ENCODE measurements around the gene DNLZ. TPM values are rescaled to one million over a fixed set of nuclear protein-coding genes. Genes with fewer than 3 reads are reported as not detected.

Gene DNLZ
- total and polyA plus RNA-seq, 2 donors (not counting 3 experiments of a cell fraction or from before 2014, with no cell fraction given), result 26.9 to 38.4 TPM

- Histone ChIP-seq H3K36me3 (ENCODE audit: control insufficient read depth in 2 of 2, extremely low read depth in 1 of 2, insufficient read depth in 2 of 2, low read length in 2 of 2) (no peaks in the 10 kb centered on the region), H3K4me2 (ENCODE audit: insufficient read depth, low read length) (no peak overlapping the region), H3K9ac (replicated peaks; ENCODE audit: extremely low read depth, insufficient read depth, low read length) (no peak overlapping the region), H3K9me1 (replicated peaks; ENCODE audit: control insufficient read depth, extremely low read depth, insufficient read depth, low read length) (no peaks in the 10 kb centered on the region), H2AFZ (ENCODE audit: low read depth, low read length) (no peak overlapping the region), H4K20me1 (replicated peaks; ENCODE audit: control insufficient read depth, extremely low read depth, insufficient read depth, low read length) (no peaks in the 10 kb centered on the region), H3K4me1 (ENCODE audit: control insufficient read depth, extremely low read depth, insufficient read depth, low read length) (no peaks in the 10 kb centered on the region), H3K9me3 (replicated peaks; ENCODE audit: control insufficient read depth, insufficient read depth, low read length) (no peaks in the 10 kb centered on the region), H3K27ac (ENCODE audit: insufficient read depth, low read depth, low read length) (no peak overlapping the region), H3K79me2 (ENCODE audit: control insufficient read depth, insufficient read depth, low read length) (no peaks in the 10 kb centered on the region), H3K27me3 (ENCODE audit: control insufficient read depth in 2 of 2, insufficient read depth in 2 of 2, low read length in 2 of 2) (no peaks in the 10 kb centered on the region), H3K4me3 (replicated peaks in 1 of 3; ENCODE audit: insufficient read depth in 1 of 3, low read depth in 1 of 3, low read length in 3 of 3) (no peak overlapping the region)
- no peak for DNase-seq (ENCODE audit: low read depth, low spot score)
- CTCF ChIA-PET, result no interaction called here
- no TSS peak for BruUV-seq (replicated peaks)
- dilution Hi-C loops (cut with MboI; ENCODE audit: extremely low pct_ligation_motif_present, low sequenced_read_pairs) (no loop called here), intact Hi-C loops (cut with micrococcal nuclease) (no loop called here)
- TF ChIP-seq EZH2 (IDR thresholded peaks at IDR 0.05; ENCODE audit: borderline replicate concordance, low read depth, low read length, severe bottlenecking), result no peak
- TF ChIP-seq MAX (IDR thresholded peaks at IDR 0.05; ENCODE audit: insufficient read depth, insufficient read length), result no peak
- TF ChIP-seq POLR2A (IDR thresholded peaks at IDR 0.05; ENCODE audit: low read depth, low read length), result no peak
- TF ChIP-seq JUN (IDR thresholded peaks at IDR 0.05; ENCODE audit: borderline replicate concordance, insufficient read depth, insufficient read length, low read depth), result no peak
- no peak for TF ChIP-seq FOS (IDR thresholded peaks at IDR 0.05; ENCODE audit: borderline replicate concordance, insufficient read depth, low read length)
- no peak for TF ChIP-seq MYC (IDR thresholded peaks at IDR 0.05; ENCODE audit: low read depth, low read length)
- no peak for TF ChIP-seq GATA2 (IDR thresholded peaks at IDR 0.05; ENCODE audit: insufficient read depth, insufficient read length, low read depth, low read length)
- no peak for TF ChIP-seq POLR2AphosphoS5 (IDR thresholded peaks at IDR 0.05; ENCODE audit: insufficient read depth, low read depth, low read length)
- no peak for TF ChIP-seq CTCF (IDR thresholded peaks at IDR 0.05; ENCODE audit: extremely low read depth in 1 of 2, insufficient read depth in 1 of 2, low read depth in 1 of 2, low read length in 2 of 2)
- no peak for FAIRE-seq
- POLR2A ChIA-PET, result no interaction called here
Measured at GRCh38 chr9:136309806-136310220, 53.7 kb downstream of the DNLZ start.

Other genes starting within 250 kb of the DNLZ start
- gene TMEM250, start 244.9 kb downstream of the DNLZ start, total RNA-seq, result 47.4 and 49.9 TPM in 2 replicates
- gene TMEM250, start 244.9 kb downstream of the DNLZ start, polyA plus RNA-seq, result 24.9 and 29.7 TPM in 2 replicates
- gene LHX3, start 158.6 kb downstream of the DNLZ start, total RNA-seq, result not detected in 2 replicates
- not detected in 2 replicates for gene LHX3, start 158.6 kb downstream of the DNLZ start, polyA plus RNA-seq
- gene QSOX2, start 117.9 kb downstream of the DNLZ start, total RNA-seq, result 20.9 and 23.4 TPM in 2 replicates
- gene QSOX2, start 117.9 kb downstream of the DNLZ start, polyA plus RNA-seq, result 14.5 and 16.4 TPM in 2 replicates
- not detected in 2 replicates for gene CCDC187, start 59.6 kb downstream of the DNLZ start, total RNA-seq
- not detected in 2 replicates for gene CCDC187, start 59.6 kb downstream of the DNLZ start, polyA plus RNA-seq
- 42.8 and 47.1 TPM in 2 replicates for gene GPSM1, start 36.2 kb downstream of the DNLZ start, total RNA-seq
- gene GPSM1, start 36.2 kb downstream of the DNLZ start, polyA plus RNA-seq, result 34.6 and 40.3 TPM in 2 replicates
- gene CARD9, start 9.9 kb upstream of the DNLZ start, total RNA-seq, result 0.16 and 0.71 TPM in 2 replicates
- gene CARD9, start 9.9 kb upstream of the DNLZ start, polyA plus RNA-seq, result 0.19 and 0.22 TPM in 2 replicates
- gene SNAPC4, start 36.4 kb upstream of the DNLZ start, total RNA-seq, result 14.7 and 17.5 TPM in 2 replicates
- gene SNAPC4, start 36.4 kb upstream of the DNLZ start, polyA plus RNA-seq, result 6.7 and 8.4 TPM in 2 replicates
- 47.3 and 61.6 TPM in 2 replicates for gene ENTR1, start 46.9 kb upstream of the DNLZ start, total RNA-seq
- 32.4 and 36.0 TPM in 2 replicates for gene ENTR1, start 46.9 kb upstream of the DNLZ start, polyA plus RNA-seq
- gene PMPCA, start 46.9 kb upstream of the DNLZ start, total RNA-seq, result 75.3 and 77.2 TPM in 2 replicates
- 66.7 and 69.0 TPM in 2 replicates for gene PMPCA, start 46.9 kb upstream of the DNLZ start, polyA plus RNA-seq
- 22.9 and 24.5 TPM in 2 replicates for gene INPP5E, start 76.1 kb upstream of the DNLZ start, total RNA-seq
- gene INPP5E, start 76.1 kb upstream of the DNLZ start, polyA plus RNA-seq, result 15.0 and 17.1 TPM in 2 replicates
- gene SEC16A, start 119.3 kb upstream of the DNLZ start, total RNA-seq, result 76.7 and 80.6 TPM in 2 replicates
- gene SEC16A, start 119.3 kb upstream of the DNLZ start, polyA plus RNA-seq, result 33.5 and 34.5 TPM in 2 replicates
- gene NOTCH1, start 182.3 kb upstream of the DNLZ start, total RNA-seq, result 153 and 161 TPM in 2 replicates
- gene NOTCH1, start 182.3 kb upstream of the DNLZ start, polyA plus RNA-seq, result 27.0 and 31.7 TPM in 2 replicates

Data from endothelial cell of umbilical vein (primary cell).